ENCODE measurements around the gene PTPRO. TPM values are rescaled to one million over a fixed set of nuclear protein-coding genes. Genes with fewer than 3 reads are reported as not detected.

The PTPRO gene
- total RNA-seq, 6 experiments from 2014 or later: 0.43 to 2.7 (median 1.1) TPM

DNA sequence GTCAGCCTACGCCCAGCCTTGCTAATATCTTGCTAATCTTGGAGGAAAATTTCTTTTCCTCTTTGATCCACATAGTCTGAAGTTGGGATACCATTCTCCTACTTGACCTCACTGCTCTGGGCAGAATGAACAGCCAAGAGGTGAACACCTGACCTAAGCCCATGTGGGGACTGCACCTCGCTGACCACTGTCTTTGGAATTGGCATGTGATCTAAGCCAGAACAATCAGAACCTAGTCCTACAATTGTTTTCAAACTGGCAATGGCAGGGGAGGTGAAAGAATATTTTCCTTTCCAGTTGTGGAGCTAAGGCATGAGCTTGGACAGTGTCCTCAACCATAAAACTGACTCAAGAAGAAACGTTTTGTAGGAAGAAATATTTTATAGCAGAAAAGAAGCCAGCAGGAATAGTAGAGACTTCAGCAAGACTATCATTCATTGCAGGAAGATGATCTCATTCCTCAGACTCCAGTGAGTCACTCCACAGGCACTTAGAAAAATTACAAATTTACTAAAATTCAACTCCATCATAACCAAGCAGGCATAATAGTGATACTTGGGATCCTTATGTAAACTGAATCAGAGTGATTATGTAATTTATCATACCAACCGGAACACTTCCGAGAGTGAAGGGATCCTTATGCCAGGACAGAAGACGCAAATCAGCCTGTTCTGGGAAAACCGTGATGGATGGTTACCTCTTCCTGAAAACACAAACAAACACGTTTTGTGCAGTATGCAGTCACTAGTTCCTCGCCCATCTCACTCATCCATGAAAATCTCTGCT lies 14.7 kb downstream of the PTPRO start:
- no peaks in the 10 kb centered on the region for H3K27me3 ChIP-seq
- intact Hi-C loops (cut with DNase I): no loop called here
- H3K4me1 ChIP-seq: no peaks in the 10 kb centered on the region
- H3K27ac ChIP-seq: no peak overlapping the region
- ATAC-seq (no peak), DNase-seq (no peak)
- no peaks in the 10 kb centered on the region for H3K9me3 ChIP-seq
- TF ChIP-seq, protein P1, sequence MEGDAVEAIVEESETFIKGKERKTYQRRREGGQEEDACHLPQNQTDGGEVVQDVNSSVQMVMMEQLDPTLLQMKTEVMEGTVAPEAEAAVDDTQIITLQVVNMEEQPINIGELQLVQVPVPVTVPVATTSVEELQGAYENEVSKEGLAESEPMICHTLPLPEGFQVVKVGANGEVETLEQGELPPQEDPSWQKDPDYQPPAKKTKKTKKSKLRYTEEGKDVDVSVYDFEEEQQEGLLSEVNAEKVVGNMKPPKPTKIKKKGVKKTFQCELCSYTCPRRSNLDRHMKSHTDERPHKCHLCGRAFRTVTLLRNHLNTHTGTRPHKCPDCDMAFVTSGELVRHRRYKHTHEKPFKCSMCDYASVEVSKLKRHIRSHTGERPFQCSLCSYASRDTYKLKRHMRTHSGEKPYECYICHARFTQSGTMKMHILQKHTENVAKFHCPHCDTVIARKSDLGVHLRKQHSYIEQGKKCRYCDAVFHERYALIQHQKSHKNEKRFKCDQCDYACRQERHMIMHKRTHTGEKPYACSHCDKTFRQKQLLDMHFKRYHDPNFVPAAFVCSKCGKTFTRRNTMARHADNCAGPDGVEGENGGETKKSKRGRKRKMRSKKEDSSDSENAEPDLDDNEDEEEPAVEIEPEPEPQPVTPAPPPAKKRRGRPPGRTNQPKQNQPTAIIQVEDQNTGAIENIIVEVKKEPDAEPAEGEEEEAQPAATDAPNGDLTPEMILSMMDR (IDR thresholded peaks at IDR 0.05): no peak
- no peak for TF ChIP-seq POLR2A (IDR thresholded peaks at IDR 0.05)
- WGBS (ENCODE audit: insufficient coverage, low coverage, low lambda C conversion rate, missing lambda C conversion rate): 36% methylated on average over 9 of the region's 9 CpGs
- no peaks in the 10 kb centered on the region for H3K36me3 ChIP-seq
- H3K4me3 ChIP-seq: no peak overlapping the region

DNA sequence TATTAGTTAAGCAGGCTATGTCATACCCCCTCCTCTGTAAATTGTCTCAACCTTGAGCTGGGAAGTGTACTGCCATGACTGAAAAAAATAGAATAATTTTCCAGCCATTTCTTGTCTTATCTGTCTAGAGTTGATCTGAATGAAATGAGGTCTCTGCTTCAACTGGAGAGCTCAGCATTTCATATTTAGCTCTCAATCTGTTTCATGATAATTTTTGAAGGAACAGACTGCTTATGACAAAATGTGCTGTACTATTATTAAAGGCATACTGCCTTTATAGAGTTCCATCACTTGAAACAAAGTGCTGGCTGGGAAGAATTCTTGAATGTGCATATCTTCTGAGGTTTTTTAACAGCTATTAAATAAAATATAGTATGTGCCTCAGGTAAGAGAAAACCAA lies 19.1 kb downstream of the PTPRO start:
- TF ChIP-seq, protein P1 (IDR thresholded peaks at IDR 0.05): no peak
- no peak for TF ChIP-seq POLR2A (IDR thresholded peaks at IDR 0.05)
- Histone ChIP-seq H3K27me3 (no peaks in the 10 kb centered on the region), H3K27ac (no peak overlapping the region), H3K4me1 (no peaks in the 10 kb centered on the region), H3K4me3 (no peak overlapping the region), H3K9me3 (no peaks in the 10 kb centered on the region), H3K36me3 (no peaks in the 10 kb centered on the region)
- ATAC-seq (no peak), DNase-seq (no peak)
- intact Hi-C loops (cut with DNase I): no loop called here

DNA sequence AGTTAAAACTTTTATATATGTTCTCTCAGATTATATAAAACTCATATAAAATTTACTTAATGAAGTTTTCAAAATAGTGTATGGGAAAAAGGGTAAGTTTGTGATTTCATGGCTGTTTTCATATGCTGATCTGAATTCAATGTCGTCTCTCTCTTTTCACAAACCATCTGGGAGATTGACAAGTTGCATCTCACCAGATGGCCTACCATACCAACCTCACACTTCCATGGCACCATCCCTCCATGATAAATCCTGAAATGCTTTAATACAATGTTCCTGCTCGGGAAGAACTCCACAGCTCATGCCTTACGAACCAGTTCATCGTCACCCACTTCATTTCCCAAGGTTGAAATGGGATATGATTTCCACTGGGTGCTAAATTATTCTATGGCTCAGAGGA lies 22.3 kb downstream of the PTPRO start:
- TF ChIP-seq, protein P1 (IDR thresholded peaks at IDR 0.05): no peak
- no peak for TF ChIP-seq POLR2A (IDR thresholded peaks at IDR 0.05)
- Histone ChIP-seq H3K4me1 (no peaks in the 10 kb centered on the region), H3K9me3 (no peaks in the 10 kb centered on the region), H3K4me3 (no peak overlapping the region), H3K36me3 (no peaks in the 10 kb centered on the region), H3K27ac (no peak overlapping the region), H3K27me3 (no peaks in the 10 kb centered on the region)
- 71% methylated on average over 4 of the region's 4 CpGs for WGBS (ENCODE audit: insufficient coverage, low coverage, low lambda C conversion rate, missing lambda C conversion rate)
- intact Hi-C loops (cut with DNase I): no loop called here
- ATAC-seq: no peak
- no peak for DNase-seq

DNA sequence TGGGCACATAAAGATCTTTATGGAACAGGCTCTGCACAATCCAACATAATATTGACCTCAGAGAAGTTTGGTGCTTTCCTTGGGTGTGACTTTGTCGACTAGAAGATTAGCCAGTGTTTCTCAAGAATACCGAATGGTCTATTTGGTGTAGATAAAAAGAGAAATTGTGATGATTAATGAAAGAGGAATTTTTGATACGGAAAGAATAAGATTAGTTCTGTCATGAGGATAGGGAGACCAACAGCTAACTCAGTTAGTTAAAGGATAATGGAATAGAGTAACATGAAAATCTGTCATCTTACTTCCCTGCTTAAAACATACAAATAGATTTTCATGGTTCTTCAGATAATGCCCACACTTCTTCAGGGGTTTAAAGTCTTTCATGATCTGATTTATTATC lies 24.2 kb downstream of the PTPRO start:
- ATAC-seq: no peak
- H3K27ac ChIP-seq: no peak overlapping the region
- DNase-seq: no peak
- H3K27me3 ChIP-seq: no peaks in the 10 kb centered on the region
- H3K9me3 ChIP-seq: no peaks in the 10 kb centered on the region
- H3K36me3 ChIP-seq: no peaks in the 10 kb centered on the region
- intact Hi-C loops (cut with DNase I): no loop called here
- no peak overlapping the region for H3K4me3 ChIP-seq
- H3K4me1 ChIP-seq: no peaks in the 10 kb centered on the region
- 43% methylated on average over 3 of the region's 3 CpGs for WGBS (ENCODE audit: insufficient coverage, low coverage, low lambda C conversion rate, missing lambda C conversion rate)
- TF ChIP-seq, protein P1 (IDR thresholded peaks at IDR 0.05): no peak
- no peak for TF ChIP-seq POLR2A (IDR thresholded peaks at IDR 0.05)
